Measurements from ENCODE around the gene TNFRSF1A.

- TF ChIP-seq ERG (CRISPR knock-in tag; IDR thresholded peaks at IDR 0.05) (no peak), SP1 (CRISPR knock-in tag; conservative IDR thresholded peaks at IDR 0.05) (no peak), AFF4 (CRISPR knock-in tag; IDR thresholded peaks at IDR 0.05; ENCODE audit: borderline replicate concordance) (no peak), CTCF (IDR thresholded peaks at IDR 0.05) (no peak), ZBTB21 (CRISPR knock-in tag; IDR thresholded peaks at IDR 0.05; ENCODE audit: borderline replicate concordance) (no peak)
These were observed 15.3 kb downstream of the TNFRSF1A start for GRCh38 chr12:6326316-6327228.
